Dedifferentiated amniotic fluid mesenchymal stem cell (primary cell): ENCODE data around the gene GPER1.
"Not testable (repeated sequence)": the region's sequence is repeated elsewhere in the genome, so short reads cannot be mapped to it uniquely, and the experiment has no call there.

Source experiments
- DNase-seq: peaks from one replicate; pipeline ENCODE4 v3.0.0-alpha.2; 2016; ENCODE audit errors: extremely low spot score

GPER1 gene

GRCh38 chr7:1142051-1142635 is 54.2 kb downstream of the GPER1 start:
- no peak for DNase-seq

GRCh38 chr7:1143031-1143430 is 55.1 kb downstream of the GPER1 start:
- not testable (repeated sequence) for DNase-seq
